GM21360 (cell line): ENCODE data around the gene FTO.

Source experiments
- ATAC-seq: cut with Tn5 transposase; IDR thresholded peaks from one replicate; pipeline ENCODE4 v1.9.1; 2021; ENCODE audit warnings: mild to moderate bottlenecking, moderate library complexity; ENCODE audit not compliant: unreplicated experiment

FTO gene

GRCh38 chr16:53745753-53746266 is 41.9 kb downstream of the FTO start:
- ATAC-seq: no peak

- ATAC-seq: no peak
Measured at GRCh38 chr16:53752560-53752959, 48.6 kb downstream of the FTO start.

- ATAC-seq: no peak
Measured at GRCh38 chr16:53753431-53753830, 49.5 kb downstream of the FTO start.

GRCh38 chr16:53755026-53755910 is 51.3 kb downstream of the FTO start:
- no peak for ATAC-seq

- no peak for ATAC-seq
Measured at GRCh38 chr16:53756275-53756996, 52.5 kb downstream of the FTO start.

GRCh38 chr16:53757971-53758609 is 54.1 kb downstream of the FTO start:
- ATAC-seq: no peak

- no peak for ATAC-seq
Measured at GRCh38 chr16:53761962-53762703, 58.2 kb downstream of the FTO start.

- ATAC-seq: no peak
Measured at GRCh38 chr16:53766304-53767016, 62.5 kb downstream of the FTO start.

- no peak for ATAC-seq
Measured at GRCh38 chr16:53768167-53768566, 64.2 kb downstream of the FTO start.

- no peak for ATAC-seq
Measured at GRCh38 chr16:53768593-53768992, 64.6 kb downstream of the FTO start.

GRCh38 chr16:53769185-53769584 is 65.2 kb downstream of the FTO start:
- ATAC-seq: no peak

GRCh38 chr16:53769787-53770186 is 65.8 kb downstream of the FTO start:
- no peak for ATAC-seq

- no peak for ATAC-seq
Measured at GRCh38 chr16:53770641-53771040, 66.7 kb downstream of the FTO start.

GRCh38 chr16:53771655-53772497 is 67.9 kb downstream of the FTO start:
- ATAC-seq: no peak

GRCh38 chr16:53773150-53773846 is 69.3 kb downstream of the FTO start:
- no peak for ATAC-seq

GRCh38 chr16:53773881-53774280 is 69.9 kb downstream of the FTO start:
- no peak for ATAC-seq

GRCh38 chr16:53775106-53775820 is 71.3 kb downstream of the FTO start:
- no peak for ATAC-seq

GRCh38 chr16:53775821-53776431 is 72.0 kb downstream of the FTO start:
- ATAC-seq: no peak
